GM19099 (cell line): ENCODE results near the gene ZNF580.

ENCODE experiments used
- POLR2A ChIP-seq: IDR thresholded peaks from 3 replicates; pipeline ENCODE4 v1.6.1; 2011; ENCODE audit warnings: low read depth; ENCODE audit not compliant: insufficient read length; ENCODE audit errors: extremely low read depth

The ZNF580 gene

DNA sequence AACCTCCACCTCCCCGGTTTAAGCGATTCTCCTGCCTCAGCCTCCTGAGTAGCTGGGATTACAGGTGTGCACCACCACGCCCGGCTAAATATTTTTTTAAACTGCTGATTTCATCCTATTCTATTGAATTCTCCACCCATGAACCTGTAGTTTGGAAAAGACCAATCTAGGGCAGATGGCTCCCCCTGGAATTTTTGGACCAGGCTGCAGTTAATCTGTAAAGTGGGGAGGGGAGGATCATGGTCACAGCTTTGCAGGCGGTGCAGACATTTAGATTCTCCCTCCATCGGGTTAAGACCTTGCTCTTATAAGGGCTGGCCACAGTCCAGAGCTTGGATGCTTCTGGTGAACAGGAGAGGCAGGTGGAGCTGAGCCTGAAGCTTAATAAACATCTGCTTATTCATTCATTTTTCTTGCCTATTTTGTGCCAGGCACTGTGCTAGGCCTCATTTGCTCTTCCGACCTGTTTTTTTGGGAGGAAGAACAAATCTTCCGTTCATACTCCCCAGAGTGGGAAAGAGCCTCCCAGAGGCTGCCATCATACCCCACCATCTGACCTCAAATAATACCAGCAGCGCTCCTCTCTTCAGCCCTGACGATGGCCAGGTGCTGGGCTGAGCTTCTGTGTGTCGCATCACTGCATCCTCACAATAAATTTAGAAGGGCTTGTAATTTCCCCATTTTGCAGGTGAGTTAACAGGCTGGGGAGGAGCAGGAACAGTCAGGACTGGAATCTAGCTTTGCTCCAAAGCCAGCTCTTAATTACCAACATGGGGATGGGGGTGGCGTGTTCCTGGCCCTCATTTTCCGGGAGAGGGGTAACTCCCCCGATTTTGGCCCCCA is 6.3 kb downstream of the ZNF580 start:
- no peak for TF ChIP-seq POLR2A

DNA sequence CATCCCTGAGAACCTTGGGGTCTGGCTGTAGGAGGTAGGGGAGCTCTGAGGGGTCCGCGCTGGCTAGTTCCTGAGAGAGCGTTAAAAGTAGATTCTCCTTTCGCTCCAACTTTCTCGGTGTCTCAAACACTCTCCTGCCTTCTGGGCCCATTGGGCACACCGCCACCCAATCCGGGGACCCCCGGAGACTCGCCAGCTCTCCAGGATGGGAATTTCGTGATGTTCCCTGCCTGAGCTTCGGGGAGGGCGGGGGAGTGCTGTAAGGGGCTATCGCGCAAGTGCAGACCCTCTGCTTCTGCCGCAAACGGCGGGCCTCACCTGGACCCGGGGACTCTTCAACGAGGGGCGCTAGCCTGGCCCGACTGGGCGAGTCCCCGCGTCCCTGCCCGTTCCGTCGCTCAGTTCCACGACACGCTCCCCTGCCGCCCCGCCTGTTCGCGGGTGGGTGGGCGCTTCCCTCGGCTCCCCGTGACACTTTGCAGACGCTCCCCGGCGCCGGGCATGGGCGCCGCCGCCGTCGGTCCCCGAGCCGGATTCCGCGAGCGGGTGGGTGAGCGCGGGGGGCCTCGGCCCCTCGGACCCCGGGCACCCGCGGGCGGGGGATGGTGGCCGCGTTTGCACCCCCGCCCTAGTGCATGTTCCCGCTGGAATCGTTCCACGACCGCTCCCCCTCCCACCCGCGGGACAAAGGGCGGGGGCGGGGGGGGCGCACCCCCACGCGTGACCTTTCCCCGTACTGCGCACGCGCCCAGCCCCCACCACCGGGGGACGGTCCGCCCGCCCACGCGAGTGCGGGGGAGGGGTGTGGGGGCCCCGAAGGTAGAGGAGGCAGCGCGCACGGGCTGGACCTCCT is 7.2 kb downstream of the ZNF580 start, which contains the start of gene CCDC106:
TSS of gene CCDC106 (plus strand) at position 481 of the 853 bp plus-strand sequence. CDS start 835 bp downstream, outside the sequence.
- peak; percentile 53 for TF ChIP-seq POLR2A

DNA sequence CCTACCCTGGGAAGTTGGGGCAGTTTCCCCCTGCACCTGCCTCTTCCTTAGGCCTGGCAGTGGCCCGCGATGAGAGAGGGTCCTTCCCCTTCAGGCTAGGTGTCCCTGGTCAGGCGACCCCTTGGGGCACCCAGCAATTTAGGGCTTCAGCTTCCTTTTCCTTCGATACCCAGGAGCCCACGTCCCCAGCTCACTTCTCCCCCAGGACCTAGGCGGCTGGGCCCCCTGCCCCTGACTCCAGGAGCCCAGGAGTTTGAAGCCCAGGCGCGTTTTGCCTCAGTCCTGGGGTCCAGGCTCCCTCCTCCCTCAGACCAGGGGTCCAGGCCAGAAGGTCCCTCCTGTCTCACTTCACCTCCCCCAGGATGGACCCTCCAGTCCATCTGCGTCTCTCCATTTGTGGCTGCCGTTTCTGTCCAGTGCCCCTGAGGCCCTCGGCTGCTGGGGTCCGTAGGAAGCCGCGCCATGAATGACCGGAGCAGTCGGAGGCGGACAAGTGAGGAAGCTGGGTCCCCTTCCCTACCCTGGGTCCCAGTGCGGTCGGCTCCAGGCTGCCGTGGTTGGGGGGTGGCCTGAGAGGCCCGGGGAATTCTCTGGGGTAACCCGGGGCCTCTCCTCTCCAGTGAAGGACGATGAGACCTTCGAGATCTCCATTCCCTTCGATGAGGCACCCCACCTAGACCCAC is 7.9 kb downstream of the ZNF580 start:
- no peak for TF ChIP-seq POLR2A

DNA sequence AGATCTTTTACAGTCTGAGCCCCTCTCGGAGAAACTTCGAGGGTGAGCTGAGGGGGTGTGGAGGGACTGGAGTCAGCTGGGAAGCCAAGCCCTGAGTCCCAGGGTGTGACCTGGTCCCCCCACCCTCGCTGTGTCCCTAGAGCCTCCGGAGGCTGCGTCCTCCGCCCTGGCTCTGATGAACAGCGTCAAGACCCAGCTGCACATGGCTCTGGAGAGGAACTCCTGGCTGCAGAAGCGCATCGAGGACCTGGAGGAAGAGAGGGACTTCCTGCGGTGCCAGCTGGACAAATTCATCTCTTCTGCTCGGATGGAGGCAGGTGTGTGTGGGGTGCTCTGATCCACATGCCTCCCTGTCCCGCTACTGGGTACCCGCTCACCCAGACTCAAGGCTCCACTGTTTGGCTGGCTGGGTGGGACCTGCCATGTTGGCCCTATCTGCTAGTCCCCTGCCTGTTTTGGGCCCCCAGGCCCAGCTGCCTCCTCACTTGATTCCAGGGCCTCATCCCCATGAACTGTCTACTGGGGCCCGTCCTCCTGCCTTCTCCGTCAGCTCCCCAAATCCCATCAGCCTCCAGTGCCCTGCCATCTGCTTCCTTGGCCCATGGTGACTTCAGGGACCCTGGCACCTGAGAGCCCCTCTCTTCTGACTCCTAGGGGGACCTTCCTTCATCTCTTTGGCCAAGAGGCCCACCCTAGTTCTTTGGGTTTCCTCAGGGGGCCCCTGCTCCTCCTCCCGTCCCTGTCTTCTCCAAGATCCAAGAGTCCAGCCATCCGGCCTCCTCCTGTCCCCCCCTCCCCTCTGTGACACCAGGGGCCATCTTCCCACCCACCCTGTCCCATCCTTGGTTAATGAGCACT is 8.7 kb downstream of the ZNF580 start:
- no peak for TF ChIP-seq POLR2A

GRCh38 chr19:55650126-55650557 is 9.3 kb downstream of the ZNF580 start:
- no peak for TF ChIP-seq POLR2A

- no peak for TF ChIP-seq POLR2A
Observed at GRCh38 chr19:55650602-55651230, 9.9 kb downstream of the ZNF580 start.

DNA sequence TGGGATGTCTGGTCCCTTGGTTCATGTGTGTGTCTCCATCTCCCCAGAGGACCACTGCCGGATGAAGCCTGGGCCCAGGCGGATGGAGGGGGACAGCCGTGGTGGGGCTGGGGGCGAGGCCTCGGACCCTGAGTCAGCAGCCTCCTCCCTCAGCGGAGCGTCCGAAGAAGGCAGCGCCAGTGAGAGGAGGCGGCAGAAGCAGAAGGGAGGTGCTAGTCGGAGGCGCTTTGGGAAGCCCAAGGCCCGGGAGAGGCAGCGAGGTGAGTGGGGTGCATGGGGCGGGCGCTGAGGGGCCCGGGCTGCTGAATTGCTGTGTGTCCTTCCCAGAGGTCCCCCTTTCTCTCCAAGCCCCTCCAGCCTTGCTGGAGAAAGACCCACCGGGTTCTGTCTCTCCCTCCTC is 10.4 kb downstream of the ZNF580 start:
- no peak for TF ChIP-seq POLR2A

DNA sequence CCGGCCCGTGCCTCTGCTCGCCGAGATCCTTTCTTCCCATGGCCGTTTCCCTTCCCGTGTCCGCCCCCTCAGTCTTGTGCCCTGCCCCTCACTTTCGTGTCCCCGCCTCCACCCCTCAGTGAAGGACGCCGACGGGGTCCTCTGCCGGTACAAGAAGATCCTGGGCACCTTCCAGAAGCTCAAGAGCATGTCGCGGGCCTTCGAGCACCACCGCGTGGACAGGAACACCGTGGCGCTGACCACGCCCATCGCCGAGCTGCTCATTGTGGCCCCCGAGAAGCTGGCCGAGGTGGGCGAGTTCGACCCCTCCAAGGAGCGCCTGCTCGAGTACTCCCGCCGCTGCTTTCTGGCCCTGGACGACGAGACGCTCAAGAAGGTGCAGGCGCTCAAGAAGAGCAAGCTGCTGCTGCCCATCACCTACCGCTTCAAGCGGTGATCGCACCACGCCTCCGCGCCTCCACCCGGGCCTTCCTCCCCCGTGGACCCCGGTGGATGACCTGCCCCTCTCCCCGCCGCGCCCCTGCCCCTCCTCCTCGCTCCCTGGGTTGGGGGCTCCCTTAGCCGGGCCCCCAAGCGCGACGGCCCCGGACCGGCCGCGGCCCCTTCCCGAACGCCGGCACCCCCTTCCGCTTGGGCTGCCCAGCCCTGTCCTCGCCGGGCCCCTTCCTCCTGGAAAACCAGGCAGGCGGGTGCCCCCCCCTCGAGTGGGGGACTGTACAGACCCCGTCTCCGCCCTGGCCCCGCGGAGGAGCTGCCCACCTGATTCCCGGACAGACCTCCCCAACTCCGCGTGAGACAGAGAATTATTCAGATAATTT is 11.7 kb downstream of the ZNF580 start:
- no peak for TF ChIP-seq POLR2A

- peak; percentile 92 for TF ChIP-seq POLR2A
Observed at GRCh38 chr19:55653651-55654322, 13.0 kb downstream of the ZNF580 start.

GRCh38 chr19:55654323-55654867 is 13.6 kb downstream of the ZNF580 start:
- TF ChIP-seq POLR2A = no peak

DNA sequence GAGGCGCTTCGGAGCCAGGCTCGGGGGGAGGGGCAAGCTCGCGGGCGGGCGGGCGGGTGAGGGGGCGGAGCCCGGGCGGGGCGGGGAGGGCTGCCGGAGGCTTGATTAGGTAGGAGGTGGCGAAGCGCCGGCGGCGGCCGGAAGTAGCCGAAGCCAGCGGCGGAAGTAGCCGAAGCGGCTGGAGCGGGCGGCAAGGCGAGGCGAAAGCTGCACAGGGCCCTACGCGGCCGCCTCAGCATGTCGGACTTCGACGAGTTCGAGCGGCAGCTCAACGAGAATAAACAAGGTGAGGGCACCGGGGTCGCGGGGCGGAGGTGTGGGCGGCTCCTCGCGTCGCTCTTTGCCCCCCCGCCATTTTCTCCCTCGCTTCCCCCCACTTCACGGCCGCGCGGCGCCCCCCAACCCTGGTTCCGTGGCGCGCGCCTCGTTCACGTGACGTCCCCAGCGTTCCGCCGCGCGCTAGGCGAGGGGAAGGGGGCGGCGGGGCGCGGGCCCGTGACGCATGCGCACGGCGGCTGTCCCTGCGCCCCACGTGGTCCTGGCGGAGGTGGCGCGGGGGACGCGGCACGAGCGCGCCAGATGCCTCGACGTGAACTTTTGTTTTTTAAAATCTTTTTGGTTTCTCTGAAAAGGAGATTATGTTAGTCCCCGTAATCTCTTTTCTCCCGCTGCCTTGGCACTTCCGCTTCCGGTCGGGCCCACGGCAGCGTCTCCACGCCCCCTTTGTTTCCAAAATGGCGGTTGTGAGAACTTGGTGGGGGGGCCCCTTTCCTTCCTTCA is 14.3 kb downstream of the ZNF580 start, which contains the start of gene U2AF2:
TSS of gene U2AF2 (plus strand) at position 168 of the 780 bp plus-strand sequence. CDS start at position 238, 70 bp downstream.
- peak; percentile 84 for TF ChIP-seq POLR2A
